Spleen (tissue), 7 donors: Measurements from ENCODE around the gene BAIAP2L2.
"Not testable (repeated sequence)": the region's sequence is repeated elsewhere in the genome, so short reads cannot be mapped to it uniquely, and the experiment has no call there.

ENCODE experiments used
- CTCF ChIP-seq, 11 experiments: fragments of 200-600 bp in 7 of 11; fragments of 450-650 bp in 4 of 11; sonication (generic) in 4 of 11; IDR thresholded peaks in 8 of 11; conservative IDR thresholded peaks in 3 of 11; 1 replicate in 7 of 11; 2 replicates in 4 of 11; pipeline versions ENCODE4 v1.4.0 to v1.8.0; 2016 to 2021; ENCODE audit warnings: antibody characterized with exemption in 11 of 11, inconsistent platforms in 4 of 11, mild to moderate bottlenecking in 1 of 11
- POLR2AphosphoS5 ChIP-seq, 3 donors: sonication (generic); formaldehyde crosslinking; IDR thresholded peaks; one replicate each; pipeline ENCODE4 v1.5.1; 2017; ENCODE audit warnings: antibody characterized with exemption in 3 of 3
- donor health status: DM: no; HTN: no; CAD: no; lungs with moderate emphysema.
- donor health status: DM: no; HTN: no; CAD: no.
- donor health status: DM: no; HTN: no; CAD: no.

- TF ChIP-seq CTCF (IDR thresholded peaks at IDR 0.05 in 8 of 11, conservative IDR thresholded peaks at IDR 0.05 in 3 of 11); POLR2AphosphoS5 (IDR thresholded peaks at IDR 0.05): not testable (repeated sequence)
Measured at GRCh38 chr22:38118747-38119146, 8.3 kb upstream of the BAIAP2L2 start.
